Glutamatergic neuron (in vitro differentiated cells): ENCODE data around the gene CCNY. TPM values are rescaled to one million over a fixed set of nuclear protein-coding genes. Genes with fewer than 3 reads are reported as not detected.

ENCODE experiments used
- DNase-seq: peaks from one replicate; pipeline ENCODE4 v3.0.0; 2022
- H3K27ac Mint-ChIP-seq: one replicate; pipeline ENCODE4 v1.8.0; 2020; ENCODE audit warnings: mild to moderate bottlenecking, mixed read lengths, inconsistent platforms; ENCODE audit not compliant: unreplicated experiment
- H3K27me3 Mint-ChIP-seq: one replicate; pipeline ENCODE4 v1.8.0; 2020; ENCODE audit warnings: mild to moderate bottlenecking, moderate library complexity, mixed read lengths, inconsistent platforms; ENCODE audit not compliant: unreplicated experiment
- H3K36me3 Mint-ChIP-seq: one replicate; pipeline ENCODE4 v1.8.0; 2020; ENCODE audit warnings: mild to moderate bottlenecking, mixed read lengths, inconsistent platforms; ENCODE audit not compliant: unreplicated experiment
- H3K4me1 Mint-ChIP-seq: one replicate; pipeline ENCODE4 v1.8.0; 2020; ENCODE audit warnings: mild to moderate bottlenecking, low read depth, mixed read lengths, inconsistent platforms; ENCODE audit not compliant: unreplicated experiment
- H3K4me3 Mint-ChIP-seq: one replicate; pipeline ENCODE4 v1.8.0; 2020; ENCODE audit warnings: mild to moderate bottlenecking, mixed read lengths, inconsistent platforms; ENCODE audit not compliant: unreplicated experiment
- H3K9me3 Mint-ChIP-seq: one replicate; pipeline ENCODE4 v1.8.0; 2020; ENCODE audit warnings: mild to moderate bottlenecking, moderate library complexity, mixed read lengths, inconsistent platforms; ENCODE audit not compliant: unreplicated experiment
- total RNA-seq: library from RNA; stranded (reverse); fragmentation: NEBNext Ultra II Directional; extraction: Animal tissue kit (Norgen Biotek cat#: 25700); gene quantifications from one replicate; pipeline ENCODE4 v1.2.1, GENCODE V29; 2021; ENCODE audit not compliant: unreplicated experiment
- TF ChIP-seq, protein P1 (sequence below): fragments of 200-600 bp; sonication (generic); IDR thresholded peaks from one replicate; pipeline ENCODE4 v1.5.0; 2021; ENCODE audit not compliant: partially characterized antibody, unreplicated experiment

The CCNY gene
- total RNA-seq, 1 donor from 2014 or later = 219 TPM

- Mint-ChIP-seq H3K36me3 (no peaks in the 10 kb centered on the region), H3K4me3 (no peak overlapping the region), H3K4me1 (peaks cover 67% of the 10 kb centered on the region), H3K27ac (no peak overlapping the region), H3K27me3 (peaks cover 14% of the 10 kb centered on the region), H3K9me3 (peaks cover 18% of the 10 kb centered on the region)
- DNase-seq = no peak
- TF ChIP-seq, protein P1, sequence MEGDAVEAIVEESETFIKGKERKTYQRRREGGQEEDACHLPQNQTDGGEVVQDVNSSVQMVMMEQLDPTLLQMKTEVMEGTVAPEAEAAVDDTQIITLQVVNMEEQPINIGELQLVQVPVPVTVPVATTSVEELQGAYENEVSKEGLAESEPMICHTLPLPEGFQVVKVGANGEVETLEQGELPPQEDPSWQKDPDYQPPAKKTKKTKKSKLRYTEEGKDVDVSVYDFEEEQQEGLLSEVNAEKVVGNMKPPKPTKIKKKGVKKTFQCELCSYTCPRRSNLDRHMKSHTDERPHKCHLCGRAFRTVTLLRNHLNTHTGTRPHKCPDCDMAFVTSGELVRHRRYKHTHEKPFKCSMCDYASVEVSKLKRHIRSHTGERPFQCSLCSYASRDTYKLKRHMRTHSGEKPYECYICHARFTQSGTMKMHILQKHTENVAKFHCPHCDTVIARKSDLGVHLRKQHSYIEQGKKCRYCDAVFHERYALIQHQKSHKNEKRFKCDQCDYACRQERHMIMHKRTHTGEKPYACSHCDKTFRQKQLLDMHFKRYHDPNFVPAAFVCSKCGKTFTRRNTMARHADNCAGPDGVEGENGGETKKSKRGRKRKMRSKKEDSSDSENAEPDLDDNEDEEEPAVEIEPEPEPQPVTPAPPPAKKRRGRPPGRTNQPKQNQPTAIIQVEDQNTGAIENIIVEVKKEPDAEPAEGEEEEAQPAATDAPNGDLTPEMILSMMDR = no peak
These were observed 166.4 kb downstream of the CCNY start for GRCh38 chr10:35502692-35503091.

GRCh38 chr10:35503578-35503977, 167.3 kb downstream of the CCNY start:
- H3K4me3 Mint-ChIP-seq = no peak overlapping the region
- H3K27ac Mint-ChIP-seq = no peak overlapping the region
- H3K9me3 Mint-ChIP-seq = peaks cover 18% of the 10 kb centered on the region
- TF ChIP-seq, protein P1 = no peak
- no peak for DNase-seq
- peaks cover 17% of the 10 kb centered on the region for H3K27me3 Mint-ChIP-seq
- no peaks in the 10 kb centered on the region for H3K36me3 Mint-ChIP-seq
- peaks cover 71% of the 10 kb centered on the region for H3K4me1 Mint-ChIP-seq

- H3K4me3 Mint-ChIP-seq = peak overlapping the region; percentile 6
- H3K36me3 Mint-ChIP-seq = no peaks in the 10 kb centered on the region
- TF ChIP-seq, protein P1 = no peak
- no peak overlapping the region for H3K27ac Mint-ChIP-seq
- peaks cover 14% of the 10 kb centered on the region for H3K27me3 Mint-ChIP-seq
- H3K4me1 Mint-ChIP-seq = peaks cover 66% of the 10 kb centered on the region
- peaks cover 12% of the 10 kb centered on the region for H3K9me3 Mint-ChIP-seq
- no peak for DNase-seq
These were observed 167.8 kb downstream of the CCNY start for GRCh38 chr10:35504132-35504531.

DNA sequence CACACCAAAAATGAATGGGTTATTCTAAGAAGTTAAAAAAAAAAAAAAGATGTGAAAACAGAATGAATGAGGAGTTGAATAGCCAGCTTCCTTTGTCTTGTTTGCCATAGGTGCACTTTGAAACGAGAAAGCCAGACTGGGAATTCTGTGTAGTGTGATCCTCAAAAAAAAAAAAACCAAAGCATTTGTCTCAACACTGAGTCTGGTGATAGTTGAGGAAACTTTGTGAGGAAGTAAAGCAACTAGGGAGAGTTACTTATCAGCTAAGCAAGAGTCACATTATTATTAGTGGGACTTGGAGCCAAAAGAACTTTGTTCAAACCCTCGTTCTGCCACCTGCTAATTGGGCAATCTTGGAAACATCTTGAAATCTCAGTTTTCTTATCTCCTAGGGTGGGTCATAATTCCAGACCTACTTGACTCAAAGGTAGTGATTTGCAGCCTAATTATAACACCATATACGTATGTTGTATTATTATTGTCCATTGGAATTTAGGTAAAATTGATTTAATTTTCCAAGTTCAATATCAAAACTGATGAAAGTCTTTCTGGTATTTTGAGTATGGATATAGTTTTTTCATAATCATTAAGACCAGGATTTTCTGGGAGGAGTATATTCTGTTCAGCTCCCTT, 169.0 kb downstream of the CCNY start:
- TF ChIP-seq, protein P1 = no peak
- peaks cover 12% of the 10 kb centered on the region for H3K9me3 Mint-ChIP-seq
- no peak for DNase-seq
- H3K4me3 Mint-ChIP-seq = no peak overlapping the region
- peaks cover 55% of the 10 kb centered on the region for H3K4me1 Mint-ChIP-seq
- H3K27me3 Mint-ChIP-seq = peaks cover 14% of the 10 kb centered on the region
- H3K27ac Mint-ChIP-seq = peak overlapping the region; percentile 22
- H3K36me3 Mint-ChIP-seq = no peaks in the 10 kb centered on the region

GRCh38 chr10:35506741-35507140, 170.4 kb downstream of the CCNY start:
- TF ChIP-seq, protein P1 = no peak
- H3K4me1 Mint-ChIP-seq = peaks cover 50% of the 10 kb centered on the region
- DNase-seq = no peak
- no peak overlapping the region for H3K27ac Mint-ChIP-seq
- peaks cover 5% of the 10 kb centered on the region for H3K36me3 Mint-ChIP-seq
- peaks cover 15% of the 10 kb centered on the region for H3K27me3 Mint-ChIP-seq
- peaks cover 15% of the 10 kb centered on the region for H3K9me3 Mint-ChIP-seq
- H3K4me3 Mint-ChIP-seq = no peak overlapping the region
